ENCODE data around the gene FBXO3. TPM values are rescaled to one million over a fixed set of nuclear protein-coding genes. Genes with fewer than 3 reads are reported as not detected.

FBXO3 gene
- total and polyA plus RNA-seq, 4 donors = 13.6 to 46.4 (median 23.4) TPM

GRCh38 chr11:33696931-33697638, 77.2 kb downstream of the FBXO3 start:
- DNase-seq (peak in 2 of 3 donors; percentile 34 to 69), ATAC-seq (ENCODE audit: insufficient read depth, low FRiP score) (no peak)
- Histone ChIP-seq H3K4me3 (no peak overlapping the region), H3K9me3 (ENCODE audit: control insufficient read depth in 4 of 4, insufficient read depth in 3 of 4, low read length in 3 of 4) (no peaks in the 10 kb centered on the region), H3K36me3 (ENCODE audit: control insufficient read depth in 4 of 4, insufficient read depth in 4 of 4, low read length in 4 of 4) (no peaks in the 10 kb centered on the region), H3K27ac (ENCODE audit: low read depth in 1 of 2, low read length in 1 of 2) (no peak overlapping the region), H3K4me1 (ENCODE audit: control insufficient read depth in 5 of 5, insufficient read depth in 5 of 5, low read length in 5 of 5) (peaks cover 17 to 45% (median 21%) of the 10 kb centered on the region in 5 donors), H3K27me3 (ENCODE audit: control insufficient read depth in 3 of 3, insufficient read depth in 3 of 3, low read length in 2 of 3) (no peaks in the 10 kb centered on the region), H3K9ac (ENCODE audit: insufficient read depth in 1 of 2, low read length in 2 of 2) (no peak overlapping the region)
- 80 to 87% methylated on average over 6 of the region's 6 CpGs for WGBS, 2 donors
- TF ChIP-seq CTCF (IDR thresholded peaks at IDR 0.05; ENCODE audit: control extremely low read depth, extremely low read depth) = no peak

- no peak for TF ChIP-seq CTCF (IDR thresholded peaks at IDR 0.05; ENCODE audit: control extremely low read depth, extremely low read depth)
- ATAC-seq (ENCODE audit: insufficient read depth, low FRiP score) = no peak
- no peak for DNase-seq
- Histone ChIP-seq H3K27ac (ENCODE audit: low read depth in 1 of 2, low read length in 1 of 2) (no peak overlapping the region), H3K27me3 (ENCODE audit: control insufficient read depth in 3 of 3, insufficient read depth in 3 of 3, low read length in 2 of 3) (no peaks in the 10 kb centered on the region), H3K4me1 (ENCODE audit: control insufficient read depth in 5 of 5, insufficient read depth in 5 of 5, low read length in 5 of 5) (peaks cover 16 to 44% (median 23%) of the 10 kb centered on the region in 5 donors), H3K36me3 (ENCODE audit: control insufficient read depth in 4 of 4, insufficient read depth in 4 of 4, low read length in 4 of 4) (no peaks in the 10 kb centered on the region), H3K9me3 (ENCODE audit: control insufficient read depth in 4 of 4, insufficient read depth in 3 of 4, low read length in 3 of 4) (no peaks in the 10 kb centered on the region), H3K4me3 (no peak overlapping the region), H3K9ac (ENCODE audit: insufficient read depth in 1 of 2, low read length in 2 of 2) (no peak overlapping the region)
- WGBS, 2 donors = 47 to 69% methylated on average over 5 of the region's 5 CpGs
These were observed 77.9 kb downstream of the FBXO3 start for GRCh38 chr11:33696411-33696810.

- Histone ChIP-seq H3K4me1 (ENCODE audit: control insufficient read depth in 5 of 5, insufficient read depth in 5 of 5, low read length in 5 of 5) (peaks cover 17 to 50% (median 24%) of the 10 kb centered on the region in 5 donors), H3K27me3 (ENCODE audit: control insufficient read depth in 3 of 3, insufficient read depth in 3 of 3, low read length in 2 of 3) (no peaks in the 10 kb centered on the region), H3K9me3 (ENCODE audit: control insufficient read depth in 4 of 4, insufficient read depth in 3 of 4, low read length in 3 of 4) (no peaks in the 10 kb centered on the region), H3K36me3 (ENCODE audit: control insufficient read depth in 4 of 4, insufficient read depth in 4 of 4, low read length in 4 of 4) (no peaks in the 10 kb centered on the region), H3K27ac (ENCODE audit: low read depth in 1 of 2, low read length in 1 of 2) (peak overlapping the region; percentile 22 to 56), H3K4me3 (no peak overlapping the region), H3K9ac (ENCODE audit: insufficient read depth in 1 of 2, low read length in 2 of 2) (no peak overlapping the region)
- TF ChIP-seq CTCF (IDR thresholded peaks at IDR 0.05; ENCODE audit: control extremely low read depth, extremely low read depth) = no peak
- no peak for DNase-seq
- no peak for ATAC-seq (ENCODE audit: insufficient read depth, low FRiP score)
- WGBS, 2 donors = 77 to 95% methylated on average over 4 of the region's 4 CpGs
These were observed 79.2 kb downstream of the FBXO3 start for GRCh38 chr11:33695051-33695566.

All from lung (tissue), 12 donors.